WTC11 (cell line): ENCODE results near the gene STIP1. TPM values are rescaled to one million over a fixed set of nuclear protein-coding genes. Genes with fewer than 3 reads are reported as not detected.

Experiments
- ATF1 ChIP-seq: sonication (generic); formaldehyde crosslinking; IDR thresholded peaks from 2 replicates; pipeline ENCODE4 v1.8.1; 2023; ENCODE audit warnings: mild to moderate bottlenecking, moderate library complexity, missing genetic modification reagents
- CREM ChIP-seq: sonication (generic); formaldehyde crosslinking; IDR thresholded peaks from 2 replicates; pipeline ENCODE4 v1.8.1; 2022; ENCODE audit warnings: mild to moderate bottlenecking, missing genetic modification reagents, moderate library complexity
- IRF2 ChIP-seq: sonication (generic); formaldehyde crosslinking; IDR thresholded peaks from 2 replicates; pipeline ENCODE4 v1.8.0; 2022; ENCODE audit warnings: low read depth, missing genetic modification reagents, borderline replicate concordance
- NFE2L1 ChIP-seq: sonication (generic); formaldehyde crosslinking; IDR thresholded peaks from 2 replicates; pipeline ENCODE4 v1.8.1; 2023; ENCODE audit warnings: missing genetic modification reagents
- NR2C2 ChIP-seq: sonication (generic); formaldehyde crosslinking; IDR thresholded peaks from 2 replicates; pipeline ENCODE4 v1.8.0; 2022; ENCODE audit warnings: mild to moderate bottlenecking, missing genetic modification reagents
- SP1 ChIP-seq: sonication (generic); formaldehyde crosslinking; conservative IDR thresholded peaks from 2 replicates; pipeline ENCODE4 v1.8.1; 2022; ENCODE audit warnings: missing genetic modification reagents
- ZBTB21 ChIP-seq: sonication (generic); formaldehyde crosslinking; IDR thresholded peaks from 2 replicates; pipeline ENCODE4 v1.8.1; 2023; ENCODE audit warnings: mild to moderate bottlenecking, missing genetic modification reagents, borderline replicate concordance
- ZNF138 ChIP-seq: sonication (generic); formaldehyde crosslinking; conservative IDR thresholded peaks from 2 replicates; pipeline ENCODE4 v1.8.1; 2022; ENCODE audit warnings: mild to moderate bottlenecking, moderate library complexity, missing genetic modification reagents
- ZNF232 ChIP-seq: sonication (generic); formaldehyde crosslinking; IDR thresholded peaks from 2 replicates; pipeline ENCODE4 v1.8.0; 2022; ENCODE audit warnings: mild to moderate bottlenecking, missing genetic modification reagents
- ZNF396 ChIP-seq: fragments of 250-450 bp; sonication (Bioruptor Pico); IDR thresholded peaks from 2 replicates; pipeline ENCODE4 v1.8.0; 2021; ENCODE audit warnings: mild to moderate bottlenecking, moderate library complexity, borderline replicate concordance
- ZNF416 ChIP-seq: fragments of 250-450 bp; sonication (Bioruptor Pico); IDR thresholded peaks from 2 replicates; pipeline ENCODE4 v1.9.0; 2021; ENCODE audit warnings: mild to moderate bottlenecking, inconsistent platforms
- ZNF671 ChIP-seq: fragments of 250-450 bp; sonication (Bioruptor Pico); IDR thresholded peaks from 2 replicates; pipeline ENCODE4 v1.8.0; 2021; ENCODE audit warnings: mild to moderate bottlenecking
- total RNA-seq: library from RNA; stranded (reverse); gene quantifications from 3 replicates; pipeline ENCODE4 v1.2.3, GENCODE V29; 2021
- TF ChIP-seq, protein P1 (sequence below): sonication (generic); formaldehyde crosslinking; IDR thresholded peaks from 2 replicates; pipeline ENCODE4 v1.8.1; 2022; ENCODE audit warnings: mild to moderate bottlenecking, moderate library complexity, missing genetic modification reagents
- TF ChIP-seq, protein P2 (sequence below): sonication (generic); formaldehyde crosslinking; IDR thresholded peaks from 2 replicates; pipeline ENCODE4 v1.8.1; 2023; ENCODE audit warnings: mild to moderate bottlenecking, missing genetic modification reagents, moderate library complexity
- TF ChIP-seq, protein P3 (sequence below): fragments of 250-450 bp; sonication (Bioruptor Pico); conservative IDR thresholded peaks from 2 replicates; pipeline ENCODE4 v1.9.0; 2021; ENCODE audit warnings: mild to moderate bottlenecking
- TF ChIP-seq, protein P4 (sequence below): sonication (generic); formaldehyde crosslinking; IDR thresholded peaks from 2 replicates; pipeline ENCODE4 v1.8.1; 2022; ENCODE audit warnings: mild to moderate bottlenecking, missing genetic modification reagents, moderate library complexity, borderline replicate concordance
- TF ChIP-seq, protein P5 (sequence below): sonication (generic); formaldehyde crosslinking; IDR thresholded peaks from 2 replicates; pipeline ENCODE4 v1.8.1; 2023; ENCODE audit warnings: mild to moderate bottlenecking, moderate library complexity, missing genetic modification reagents
- TF ChIP-seq, protein P6 (sequence below): fragments of 250-450 bp; sonication (Bioruptor Pico); IDR thresholded peaks from 2 replicates; pipeline ENCODE4 v2.1.2; 2022; ENCODE audit warnings: mild to moderate bottlenecking, moderate library complexity
- TF ChIP-seq, protein P7 (sequence below): sonication (generic); formaldehyde crosslinking; conservative IDR thresholded peaks from 2 replicates; pipeline ENCODE4 v1.8.1; 2022; ENCODE audit warnings: mild to moderate bottlenecking, missing genetic modification reagents
- TF ChIP-seq, protein P8 (sequence below): sonication (generic); formaldehyde crosslinking; IDR thresholded peaks from 2 replicates; pipeline ENCODE4 v1.8.0; 2022; ENCODE audit warnings: missing genetic modification reagents
- TF ChIP-seq, protein P9 (sequence below): sonication (generic); formaldehyde crosslinking; IDR thresholded peaks from 2 replicates; pipeline ENCODE4 v1.8.1; 2022; ENCODE audit warnings: low read depth, missing genetic modification reagents, borderline replicate concordance
- TF ChIP-seq, protein P10 (sequence below): sonication (generic); formaldehyde crosslinking; IDR thresholded peaks from 2 replicates; pipeline ENCODE4 v1.8.0; 2022; ENCODE audit warnings: mild to moderate bottlenecking, missing genetic modification reagents

Gene STIP1
- total RNA-seq, 1 experiment from 2014 or later: 296 TPM

DNA sequence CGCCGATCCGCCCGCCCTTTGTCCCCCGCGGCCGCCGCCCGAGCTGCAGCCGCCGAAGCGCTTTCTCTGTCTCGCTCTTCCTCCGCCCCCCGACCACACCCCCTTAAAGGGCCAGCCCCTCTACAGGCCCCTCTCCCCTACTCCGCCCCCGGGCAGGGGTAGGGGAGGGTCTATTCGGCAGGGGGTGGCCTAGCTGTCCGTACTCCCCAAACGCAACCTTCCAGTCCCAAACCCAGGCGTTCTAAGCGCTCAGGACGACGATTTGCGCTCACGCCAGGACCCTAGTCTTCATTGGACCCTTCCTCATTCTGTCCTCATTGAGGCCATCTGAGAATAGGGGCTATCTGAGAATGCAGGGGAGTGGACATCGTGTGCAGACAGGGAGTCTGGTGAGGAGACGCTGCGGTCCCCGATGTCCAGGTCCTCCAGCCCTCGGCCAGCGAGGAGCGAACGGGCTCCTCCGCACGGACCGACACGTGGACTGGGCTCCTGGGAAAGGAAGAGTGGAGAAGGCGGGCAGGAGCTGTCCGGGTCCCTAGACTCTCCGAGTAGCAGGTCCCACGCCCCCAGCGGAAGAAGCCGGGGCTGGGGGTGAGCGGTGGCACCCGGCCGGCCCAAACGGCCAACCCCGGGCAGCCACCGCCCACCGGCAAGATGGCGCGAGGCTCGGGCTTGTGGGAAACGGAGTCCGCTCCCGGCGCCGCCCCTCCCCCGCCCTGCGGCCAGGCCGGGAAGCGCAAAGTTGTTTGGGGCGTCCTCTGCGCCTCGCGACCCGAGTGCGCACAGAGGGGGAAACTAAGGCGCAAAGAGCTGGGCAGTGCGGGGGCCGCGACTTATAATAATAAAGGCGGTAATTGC lies 61.1 kb downstream of the STIP1 start, which contains the start of gene PPP1R14B (continued):
- TF ChIP-seq, protein P1, sequence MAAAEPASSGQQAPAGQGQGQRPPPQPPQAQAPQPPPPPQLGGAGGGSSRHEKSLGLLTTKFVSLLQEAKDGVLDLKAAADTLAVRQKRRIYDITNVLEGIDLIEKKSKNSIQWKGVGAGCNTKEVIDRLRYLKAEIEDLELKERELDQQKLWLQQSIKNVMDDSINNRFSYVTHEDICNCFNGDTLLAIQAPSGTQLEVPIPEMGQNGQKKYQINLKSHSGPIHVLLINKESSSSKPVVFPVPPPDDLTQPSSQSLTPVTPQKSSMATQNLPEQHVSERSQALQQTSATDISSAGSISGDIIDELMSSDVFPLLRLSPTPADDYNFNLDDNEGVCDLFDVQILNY: no peak
- TF ChIP-seq, protein P2, sequence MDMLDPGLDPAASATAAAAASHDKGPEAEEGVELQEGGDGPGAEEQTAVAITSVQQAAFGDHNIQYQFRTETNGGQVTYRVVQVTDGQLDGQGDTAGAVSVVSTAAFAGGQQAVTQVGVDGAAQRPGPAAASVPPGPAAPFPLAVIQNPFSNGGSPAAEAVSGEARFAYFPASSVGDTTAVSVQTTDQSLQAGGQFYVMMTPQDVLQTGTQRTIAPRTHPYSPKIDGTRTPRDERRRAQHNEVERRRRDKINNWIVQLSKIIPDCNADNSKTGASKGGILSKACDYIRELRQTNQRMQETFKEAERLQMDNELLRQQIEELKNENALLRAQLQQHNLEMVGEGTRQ: 0 out of 2 replicates have a peak, but pooled peaks have one; percentile 20
- TF ChIP-seq, protein P3, sequence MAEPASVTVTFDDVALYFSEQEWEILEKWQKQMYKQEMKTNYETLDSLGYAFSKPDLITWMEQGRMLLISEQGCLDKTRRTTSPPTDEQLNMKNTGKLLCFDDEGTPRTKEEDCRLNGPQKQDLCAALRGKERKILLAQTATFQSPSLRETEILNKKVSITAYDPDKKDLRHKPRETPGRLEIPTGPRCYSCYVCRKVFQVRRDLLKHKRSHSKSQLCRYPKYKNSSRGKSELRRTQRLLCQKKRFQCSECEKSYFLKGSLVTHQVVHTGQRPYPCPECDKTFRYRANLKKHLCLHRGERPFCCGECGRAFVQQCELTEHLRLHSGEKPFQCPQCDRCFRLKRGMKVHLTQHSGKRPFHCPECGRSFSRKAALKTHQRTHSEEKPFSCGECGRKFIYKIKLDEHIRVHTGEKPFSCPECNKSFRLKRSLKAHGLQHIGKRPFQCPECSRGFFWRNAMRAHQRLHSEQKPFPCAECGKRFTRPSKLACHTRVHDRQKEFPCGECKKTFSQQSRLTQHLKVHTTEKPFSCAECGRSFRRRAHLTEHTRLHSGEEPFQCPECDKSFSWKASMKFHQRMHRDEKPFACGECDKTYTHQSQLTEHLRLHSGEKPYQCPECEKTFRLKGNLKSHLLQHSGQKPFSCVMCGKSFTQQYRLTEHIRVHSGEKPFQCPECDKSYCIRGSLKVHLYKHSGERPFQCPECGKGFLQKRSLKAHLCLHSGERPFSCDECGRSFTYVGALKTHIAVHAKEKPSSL: no peak
- TF ChIP-seq CREM (CRISPR knock-in tag) (0 out of 2 replicates have a peak, but pooled peaks have one; percentile 20), ZNF232 (CRISPR knock-in tag) (no peak), SP1 (CRISPR knock-in tag) (peak; percentile 75), ATF1 (CRISPR knock-in tag) (no peak), IRF2 (CRISPR knock-in tag) (no peak), NR2C2 (CRISPR knock-in tag) (no peak), ZNF671 (CRISPR knock-in tag) (no peak), NFE2L1 (no peak), ZNF396 (CRISPR knock-in tag) (no peak), ZNF138 (no peak), ZBTB21 (CRISPR knock-in tag) (peak; percentile 32; the same call in 1 of the 2 replicates), ZNF416 (CRISPR knock-in tag) (0 out of 2 replicates have a peak, but pooled peaks have one; percentile 55)
- TF ChIP-seq, protein P4, sequence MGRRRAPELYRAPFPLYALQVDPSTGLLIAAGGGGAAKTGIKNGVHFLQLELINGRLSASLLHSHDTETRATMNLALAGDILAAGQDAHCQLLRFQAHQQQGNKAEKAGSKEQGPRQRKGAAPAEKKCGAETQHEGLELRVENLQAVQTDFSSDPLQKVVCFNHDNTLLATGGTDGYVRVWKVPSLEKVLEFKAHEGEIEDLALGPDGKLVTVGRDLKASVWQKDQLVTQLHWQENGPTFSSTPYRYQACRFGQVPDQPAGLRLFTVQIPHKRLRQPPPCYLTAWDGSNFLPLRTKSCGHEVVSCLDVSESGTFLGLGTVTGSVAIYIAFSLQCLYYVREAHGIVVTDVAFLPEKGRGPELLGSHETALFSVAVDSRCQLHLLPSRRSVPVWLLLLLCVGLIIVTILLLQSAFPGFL: no peak
- TF ChIP-seq, protein P5, sequence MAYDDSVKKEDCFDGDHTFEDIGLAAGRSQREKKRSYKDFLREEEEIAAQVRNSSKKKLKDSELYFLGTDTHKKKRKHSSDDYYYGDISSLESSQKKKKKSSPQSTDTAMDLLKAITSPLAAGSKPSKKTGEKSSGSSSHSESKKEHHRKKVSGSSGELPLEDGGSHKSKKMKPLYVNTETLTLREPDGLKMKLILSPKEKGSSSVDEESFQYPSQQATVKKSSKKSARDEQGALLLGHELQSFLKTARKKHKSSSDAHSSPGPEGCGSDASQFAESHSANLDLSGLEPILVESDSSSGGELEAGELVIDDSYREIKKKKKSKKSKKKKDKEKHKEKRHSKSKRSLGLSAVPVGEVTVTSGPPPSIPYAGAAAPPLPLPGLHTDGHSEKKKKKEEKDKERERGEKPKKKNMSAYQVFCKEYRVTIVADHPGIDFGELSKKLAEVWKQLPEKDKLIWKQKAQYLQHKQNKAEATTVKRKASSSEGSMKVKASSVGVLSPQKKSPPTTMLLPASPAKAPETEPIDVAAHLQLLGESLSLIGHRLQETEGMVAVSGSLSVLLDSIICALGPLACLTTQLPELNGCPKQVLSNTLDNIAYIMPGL (CRISPR knock-in tag): peak; percentile 84; the same call in 1 of the 2 replicates
- TF ChIP-seq, protein P6, sequence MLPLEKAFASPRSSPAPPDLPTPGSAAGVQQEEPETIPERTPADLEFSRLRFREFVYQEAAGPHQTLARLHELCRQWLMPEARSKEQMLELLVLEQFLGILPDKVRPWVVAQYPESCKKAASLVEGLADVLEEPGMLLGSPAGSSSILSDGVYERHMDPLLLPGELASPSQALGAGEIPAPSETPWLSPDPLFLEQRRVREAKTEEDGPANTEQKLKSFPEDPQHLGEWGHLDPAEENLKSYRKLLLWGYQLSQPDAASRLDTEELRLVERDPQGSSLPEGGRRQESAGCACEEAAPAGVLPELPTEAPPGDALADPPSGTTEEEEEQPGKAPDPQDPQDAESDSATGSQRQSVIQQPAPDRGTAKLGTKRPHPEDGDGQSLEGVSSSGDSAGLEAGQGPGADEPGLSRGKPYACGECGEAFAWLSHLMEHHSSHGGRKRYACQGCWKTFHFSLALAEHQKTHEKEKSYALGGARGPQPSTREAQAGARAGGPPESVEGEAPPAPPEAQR (CRISPR knock-in tag): no peak
- TF ChIP-seq, protein P7, sequence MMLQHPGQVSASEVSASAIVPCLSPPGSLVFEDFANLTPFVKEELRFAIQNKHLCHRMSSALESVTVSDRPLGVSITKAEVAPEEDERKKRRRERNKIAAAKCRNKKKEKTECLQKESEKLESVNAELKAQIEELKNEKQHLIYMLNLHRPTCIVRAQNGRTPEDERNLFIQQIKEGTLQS (CRISPR knock-in tag): no peak
- TF ChIP-seq, protein P8, sequence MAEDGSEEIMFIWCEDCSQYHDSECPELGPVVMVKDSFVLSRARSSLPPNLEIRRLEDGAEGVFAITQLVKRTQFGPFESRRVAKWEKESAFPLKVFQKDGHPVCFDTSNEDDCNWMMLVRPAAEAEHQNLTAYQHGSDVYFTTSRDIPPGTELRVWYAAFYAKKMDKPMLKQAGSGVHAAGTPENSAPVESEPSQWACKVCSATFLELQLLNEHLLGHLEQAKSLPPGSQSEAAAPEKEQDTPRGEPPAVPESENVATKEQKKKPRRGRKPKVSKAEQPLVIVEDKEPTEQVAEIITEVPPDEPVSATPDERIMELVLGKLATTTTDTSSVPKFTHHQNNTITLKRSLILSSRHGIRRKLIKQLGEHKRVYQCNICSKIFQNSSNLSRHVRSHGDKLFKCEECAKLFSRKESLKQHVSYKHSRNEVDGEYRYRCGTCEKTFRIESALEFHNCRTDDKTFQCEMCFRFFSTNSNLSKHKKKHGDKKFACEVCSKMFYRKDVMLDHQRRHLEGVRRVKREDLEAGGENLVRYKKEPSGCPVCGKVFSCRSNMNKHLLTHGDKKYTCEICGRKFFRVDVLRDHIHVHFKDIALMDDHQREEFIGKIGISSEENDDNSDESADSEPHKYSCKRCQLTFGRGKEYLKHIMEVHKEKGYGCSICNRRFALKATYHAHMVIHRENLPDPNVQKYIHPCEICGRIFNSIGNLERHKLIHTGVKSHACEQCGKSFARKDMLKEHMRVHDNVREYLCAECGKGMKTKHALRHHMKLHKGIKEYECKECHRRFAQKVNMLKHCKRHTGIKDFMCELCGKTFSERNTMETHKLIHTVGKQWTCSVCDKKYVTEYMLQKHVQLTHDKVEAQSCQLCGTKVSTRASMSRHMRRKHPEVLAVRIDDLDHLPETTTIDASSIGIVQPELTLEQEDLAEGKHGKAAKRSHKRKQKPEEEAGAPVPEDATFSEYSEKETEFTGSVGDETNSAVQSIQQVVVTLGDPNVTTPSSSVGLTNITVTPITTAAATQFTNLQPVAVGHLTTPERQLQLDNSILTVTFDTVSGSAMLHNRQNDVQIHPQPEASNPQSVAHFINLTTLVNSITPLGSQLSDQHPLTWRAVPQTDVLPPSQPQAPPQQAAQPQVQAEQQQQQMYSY (CRISPR knock-in tag): no peak
- TF ChIP-seq, protein P9, sequence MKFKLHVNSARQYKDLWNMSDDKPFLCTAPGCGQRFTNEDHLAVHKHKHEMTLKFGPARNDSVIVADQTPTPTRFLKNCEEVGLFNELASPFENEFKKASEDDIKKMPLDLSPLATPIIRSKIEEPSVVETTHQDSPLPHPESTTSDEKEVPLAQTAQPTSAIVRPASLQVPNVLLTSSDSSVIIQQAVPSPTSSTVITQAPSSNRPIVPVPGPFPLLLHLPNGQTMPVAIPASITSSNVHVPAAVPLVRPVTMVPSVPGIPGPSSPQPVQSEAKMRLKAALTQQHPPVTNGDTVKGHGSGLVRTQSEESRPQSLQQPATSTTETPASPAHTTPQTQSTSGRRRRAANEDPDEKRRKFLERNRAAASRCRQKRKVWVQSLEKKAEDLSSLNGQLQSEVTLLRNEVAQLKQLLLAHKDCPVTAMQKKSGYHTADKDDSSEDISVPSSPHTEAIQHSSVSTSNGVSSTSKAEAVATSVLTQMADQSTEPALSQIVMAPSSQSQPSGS (CRISPR knock-in tag): no peak
- TF ChIP-seq, protein P10, sequence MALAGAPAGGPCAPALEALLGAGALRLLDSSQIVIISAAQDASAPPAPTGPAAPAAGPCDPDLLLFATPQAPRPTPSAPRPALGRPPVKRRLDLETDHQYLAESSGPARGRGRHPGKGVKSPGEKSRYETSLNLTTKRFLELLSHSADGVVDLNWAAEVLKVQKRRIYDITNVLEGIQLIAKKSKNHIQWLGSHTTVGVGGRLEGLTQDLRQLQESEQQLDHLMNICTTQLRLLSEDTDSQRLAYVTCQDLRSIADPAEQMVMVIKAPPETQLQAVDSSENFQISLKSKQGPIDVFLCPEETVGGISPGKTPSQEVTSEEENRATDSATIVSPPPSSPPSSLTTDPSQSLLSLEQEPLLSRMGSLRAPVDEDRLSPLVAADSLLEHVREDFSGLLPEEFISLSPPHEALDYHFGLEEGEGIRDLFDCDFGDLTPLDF (CRISPR knock-in tag): no peak
